Neural progenitor cell (in vitro differentiated cells): ENCODE measurements around the gene TIGIT. TPM values are rescaled to one million over a fixed set of nuclear protein-coding genes. Genes with fewer than 3 reads are reported as not detected.
A peak's percentile ranks its signal among the peaks of the same experiment; 100 is the strongest.

Experiments
- DNase-seq: peaks from one replicate; pipeline ENCODE4 v3.0.0-alpha.2; 2016; ENCODE audit warnings: low spot score
- H2AFZ ChIP-seq: fragments of 200-600 bp; sonication (generic); replicated peaks from 2 replicates; pipeline ENCODE4 v1.6.1; 2016; ENCODE audit warnings: antibody characterized with exemption
- H3F3A ChIP-seq: fragments of 200-600 bp; sonication (generic); 2 replicates; pipeline ENCODE4 v1.6.1; 2016; ENCODE audit warnings: antibody characterized with exemption, low read depth
- H3K27ac ChIP-seq: fragments of 200-600 bp; sonication (generic); 2 replicates; pipeline ENCODE4 v1.5.1; 2016; ENCODE audit warnings: mild to moderate bottlenecking
- H3K27me3 ChIP-seq: fragments of 200-600 bp; sonication (generic); 2 replicates; pipeline ENCODE4 v1.6.1; 2016; ENCODE audit warnings: mild to moderate bottlenecking, moderate library complexity
- H3K36me3 ChIP-seq: fragments of 200-600 bp; sonication (generic); 2 replicates; pipeline ENCODE4 v1.5.1; 2016
- H3K4me1 ChIP-seq: fragments of 200-600 bp; sonication (generic); 2 replicates; pipeline ENCODE4 v1.6.1; 2016; ENCODE audit warnings: mixed run types
- H3K4me2 ChIP-seq: fragments of 200-600 bp; sonication (generic); 2 replicates; pipeline ENCODE4 v1.6.1; 2016
- H3K4me3 ChIP-seq: fragments of 200-600 bp; sonication (generic); 2 replicates; pipeline ENCODE4 v1.5.1; 2016
- H3K79me2 ChIP-seq: fragments of 200-600 bp; sonication (generic); 2 replicates; pipeline ENCODE4 v1.6.1; 2016; ENCODE audit warnings: low read depth
- H3K9ac ChIP-seq: fragments of 200-600 bp; sonication (generic); 2 replicates; pipeline ENCODE4 v1.6.1; 2016
- H3K9me3 ChIP-seq: fragments of 200-600 bp; sonication (generic); 2 replicates; pipeline ENCODE4 v1.5.1; 2016; ENCODE audit warnings: low read depth
- H4K20me1 ChIP-seq: fragments of 200-600 bp; sonication (generic); 2 replicates; pipeline ENCODE4 v1.6.1; 2016; ENCODE audit warnings: low read depth
- H3K27ac Mint-ChIP-seq: 3 replicates; pipeline ENCODE4 v1.8.0; 2021; ENCODE audit warnings: mixed read lengths
- H3K27me3 Mint-ChIP-seq: 2 replicates; pipeline ENCODE4 v1.8.0; 2022; ENCODE audit warnings: low read depth, mild to moderate bottlenecking, inconsistent platforms, moderate library complexity, mixed read lengths; ENCODE audit not compliant: insufficient read depth
- H3K36me3 Mint-ChIP-seq: 3 replicates; pipeline ENCODE4 v1.8.0; 2021; ENCODE audit warnings: mixed read lengths
- H3K4me1 Mint-ChIP-seq: 3 replicates; pipeline ENCODE4 v1.8.0; 2021; ENCODE audit warnings: mixed read lengths
- H3K4me3 Mint-ChIP-seq: 3 replicates; pipeline ENCODE4 v1.8.0; 2021; ENCODE audit warnings: mild to moderate bottlenecking, moderate library complexity, mixed read lengths
- H3K9me3 Mint-ChIP-seq: 3 replicates; pipeline ENCODE4 v1.8.0; 2020; ENCODE audit warnings: mixed read lengths
- EZH2 ChIP-seq: fragments of 200-600 bp; sonication (generic); IDR thresholded peaks from 2 replicates; pipeline ENCODE4 v1.6.1; 2017; ENCODE audit warnings: antibody characterized with exemption, mild to moderate bottlenecking, moderate library complexity
- EZH2phosphoT487 ChIP-seq: fragments of 200-600 bp; sonication (generic); IDR thresholded peaks from 2 replicates; pipeline ENCODE4 v1.6.1; 2017; ENCODE audit warnings: antibody characterized with exemption
- total RNA-seq: library from RNA; depleted of rRNA; stranded (reverse); fragments of >200 nt; gene quantifications from 2 replicates; pipeline ENCODE4 v1.2.3, GENCODE V29; 2015; ENCODE audit warnings: low replicate concordance
- TF ChIP-seq, protein P1 (sequence below): fragments of 200-600 bp; sonication (generic); IDR thresholded peaks from 2 replicates; pipeline ENCODE4 v1.5.1; 2017; ENCODE audit warnings: antibody characterized with exemption, mild to moderate bottlenecking

Gene TIGIT
- total RNA-seq, result not detected in 2 replicates

DNA sequence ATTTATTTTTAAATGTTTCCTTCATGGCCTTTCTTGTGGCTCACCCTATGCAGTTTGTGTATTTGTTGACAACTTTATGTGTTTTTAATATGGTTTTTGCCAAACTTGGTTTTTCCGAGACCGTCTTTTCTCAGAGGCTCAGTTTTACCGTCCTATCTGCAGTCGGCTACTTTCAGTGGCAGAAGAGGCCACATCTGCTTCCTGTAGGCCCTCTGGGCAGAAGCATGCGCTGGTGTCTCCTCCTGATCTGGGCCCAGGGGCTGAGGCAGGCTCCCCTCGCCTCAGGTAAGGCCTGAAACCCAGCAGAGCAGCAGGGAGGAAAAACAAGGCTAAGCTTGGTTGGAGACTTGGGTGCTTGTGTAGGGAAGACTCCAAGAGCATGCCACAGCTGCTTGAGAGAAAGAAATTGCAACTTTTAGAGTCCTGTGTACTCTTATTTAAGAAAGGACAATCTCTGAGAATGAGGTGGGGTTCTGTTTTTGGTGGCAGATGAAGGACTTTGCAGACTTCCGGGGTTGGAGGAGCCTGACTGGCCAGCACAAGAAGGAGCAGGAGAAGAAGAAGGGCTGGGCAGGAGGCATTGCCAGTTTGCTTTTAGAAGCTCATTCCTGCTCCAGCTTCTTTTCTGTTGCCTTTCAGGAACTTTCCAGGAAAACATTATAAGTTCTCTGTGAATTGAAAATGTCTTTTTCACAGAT lies at the start of gene TIGIT:
Gene TIGIT (plus strand): TSS at position 191 of the 698 bp plus-strand sequence. CDS start 34 bp downstream, at position 225.
- Histone ChIP-seq H2AFZ (no peak within 1 kb of the TSS), H4K20me1 (no peaks in the 10 kb centered on the region), H3K4me1 (no peaks in the 10 kb centered on the region), H3K27ac (no peak within 1 kb of the TSS), H3K27me3 (no peaks in the 10 kb centered on the region), H3K36me3 (no peaks in the 10 kb centered on the region), H3K79me2 (no peaks in the 10 kb centered on the region), H3F3A (no peaks in the 10 kb centered on the region), H3K4me2 (no peak within 1 kb of the TSS), H3K9ac (no peak within 1 kb of the TSS), H3K4me3 (no peak within 1 kb of the TSS), H3K9me3 (no peaks in the 10 kb centered on the region)
- no peak for TF ChIP-seq EZH2phosphoT487
- no peak for TF ChIP-seq EZH2
- TF ChIP-seq, protein P1, sequence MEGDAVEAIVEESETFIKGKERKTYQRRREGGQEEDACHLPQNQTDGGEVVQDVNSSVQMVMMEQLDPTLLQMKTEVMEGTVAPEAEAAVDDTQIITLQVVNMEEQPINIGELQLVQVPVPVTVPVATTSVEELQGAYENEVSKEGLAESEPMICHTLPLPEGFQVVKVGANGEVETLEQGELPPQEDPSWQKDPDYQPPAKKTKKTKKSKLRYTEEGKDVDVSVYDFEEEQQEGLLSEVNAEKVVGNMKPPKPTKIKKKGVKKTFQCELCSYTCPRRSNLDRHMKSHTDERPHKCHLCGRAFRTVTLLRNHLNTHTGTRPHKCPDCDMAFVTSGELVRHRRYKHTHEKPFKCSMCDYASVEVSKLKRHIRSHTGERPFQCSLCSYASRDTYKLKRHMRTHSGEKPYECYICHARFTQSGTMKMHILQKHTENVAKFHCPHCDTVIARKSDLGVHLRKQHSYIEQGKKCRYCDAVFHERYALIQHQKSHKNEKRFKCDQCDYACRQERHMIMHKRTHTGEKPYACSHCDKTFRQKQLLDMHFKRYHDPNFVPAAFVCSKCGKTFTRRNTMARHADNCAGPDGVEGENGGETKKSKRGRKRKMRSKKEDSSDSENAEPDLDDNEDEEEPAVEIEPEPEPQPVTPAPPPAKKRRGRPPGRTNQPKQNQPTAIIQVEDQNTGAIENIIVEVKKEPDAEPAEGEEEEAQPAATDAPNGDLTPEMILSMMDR, result no peak
- peak within 1 kb of the TSS; percentile 24 for H3K27ac Mint-ChIP-seq
- H3K9me3 Mint-ChIP-seq, result no peaks in the 10 kb centered on the region
- DNase-seq, result no peak
- no peaks in the 10 kb centered on the region for H3K4me1 Mint-ChIP-seq
- H3K27me3 Mint-ChIP-seq, result peaks cover 3% of the 10 kb centered on the region
- H3K36me3 Mint-ChIP-seq, result no peaks in the 10 kb centered on the region
- H3K4me3 Mint-ChIP-seq, result no peak within 1 kb of the TSS

GRCh38 chr3:114252954-114253353 lies 40.9 kb upstream of the TIGIT start:
- H2AFZ ChIP-seq, result no peak overlapping the region
- no peaks in the 10 kb centered on the region for H3K27me3 ChIP-seq
- H3K9ac ChIP-seq, result no peak overlapping the region
- no peaks in the 10 kb centered on the region for H3K79me2 ChIP-seq
- no peaks in the 10 kb centered on the region for H3K27me3 Mint-ChIP-seq
- H3K4me1 ChIP-seq, result no peaks in the 10 kb centered on the region
- H3F3A ChIP-seq, result no peaks in the 10 kb centered on the region
- no peak overlapping the region for H3K4me3 Mint-ChIP-seq
- no peak overlapping the region for H3K4me3 ChIP-seq
- H3K4me1 Mint-ChIP-seq, result no peaks in the 10 kb centered on the region
- H3K36me3 Mint-ChIP-seq, result no peaks in the 10 kb centered on the region
- H3K36me3 ChIP-seq, result no peaks in the 10 kb centered on the region
- no peak overlapping the region for H3K27ac ChIP-seq
- H3K4me2 ChIP-seq, result no peak overlapping the region
- DNase-seq, result no peak
- TF ChIP-seq, protein P1, result no peak
- no peak for TF ChIP-seq EZH2
- no peak for TF ChIP-seq EZH2phosphoT487
- no peak overlapping the region for H3K27ac Mint-ChIP-seq
- H3K9me3 Mint-ChIP-seq, result no peaks in the 10 kb centered on the region
- H3K9me3 ChIP-seq, result no peaks in the 10 kb centered on the region
- H4K20me1 ChIP-seq, result no peaks in the 10 kb centered on the region

- Mint-ChIP-seq H3K4me3 (no peak overlapping the region), H3K4me1 (no peaks in the 10 kb centered on the region), H3K36me3 (no peaks in the 10 kb centered on the region), H3K9me3 (peaks cover 3% of the 10 kb centered on the region), H3K27me3 (no peaks in the 10 kb centered on the region), H3K27ac (no peak overlapping the region)
- DNase-seq, result no peak
- TF ChIP-seq EZH2phosphoT487 (no peak), EZH2 (no peak)
- TF ChIP-seq, protein P1, result no peak
- Histone ChIP-seq H3K27ac (no peak overlapping the region), H4K20me1 (no peaks in the 10 kb centered on the region), H3K79me2 (no peaks in the 10 kb centered on the region), H3K9me3 (no peaks in the 10 kb centered on the region), H3K4me3 (no peak overlapping the region), H2AFZ (no peak overlapping the region), H3F3A (no peaks in the 10 kb centered on the region), H3K27me3 (no peaks in the 10 kb centered on the region), H3K4me1 (no peaks in the 10 kb centered on the region), H3K9ac (no peak overlapping the region), H3K36me3 (no peaks in the 10 kb centered on the region), H3K4me2 (no peak overlapping the region)
These were observed 40.3 kb upstream of the TIGIT start for GRCh38 chr3:114253505-114253904.
